GM06990 (cell line): ENCODE data around the gene GSDME.

Experiments
- DNase-seq: peaks from one replicate; pipeline ENCODE4 v3.0.0-alpha.2; 2011; ENCODE audit not compliant: insufficient read length; ENCODE audit errors: extremely low read depth
- H3K27me3 ChIP-seq: replicated peaks from 2 replicates; pipeline ENCODE4 v1.6.0; 2011; ENCODE audit warnings: low read length; ENCODE audit not compliant: control insufficient read depth, insufficient read depth
- H3K36me3 ChIP-seq: 2 replicates; pipeline ENCODE4 v1.5.1; 2011; ENCODE audit warnings: low read length; ENCODE audit not compliant: control insufficient read depth, insufficient read depth
- H3K4me3 ChIP-seq: replicated peaks from 2 replicates; pipeline ENCODE4 v1.5.1; 2011; ENCODE audit warnings: low read depth, mild to moderate bottlenecking, control low read depth, low read length
- CTCF ChIP-seq: IDR thresholded peaks from 2 replicates; pipeline ENCODE4 v1.5.1; 2011; ENCODE audit warnings: low read length, control low read depth, mild to moderate bottlenecking, inconsistent platforms; ENCODE audit not compliant: insufficient read depth, poor library complexity, severe bottlenecking

GSDME gene

GRCh38 chr7:24727154-24728120 lies 29.8 kb downstream of the GSDME start:
- DNase-seq, result no peak
- no peak overlapping the region for H3K4me3 ChIP-seq
- no peaks in the 10 kb centered on the region for H3K27me3 ChIP-seq
- TF ChIP-seq CTCF, result no peak
- H3K36me3 ChIP-seq, result peaks cover 4% of the 10 kb centered on the region; the same call in 1 of the 2 replicates

GRCh38 chr7:24725554-24726241 lies 31.6 kb downstream of the GSDME start:
- no peak for DNase-seq
- H3K4me3 ChIP-seq, result no peak overlapping the region
- TF ChIP-seq CTCF, result no peak

GRCh38 chr7:24724451-24725190 lies 32.6 kb downstream of the GSDME start:
- no peak for TF ChIP-seq CTCF
- no peak for DNase-seq
- no peaks in the 10 kb centered on the region for H3K27me3 ChIP-seq
- no peak overlapping the region for H3K4me3 ChIP-seq
- H3K36me3 ChIP-seq, result peaks cover 2% of the 10 kb centered on the region; the same call in 1 of the 2 replicates

More at GRCh38 chr7:24725554-24726241, 31.6 kb downstream of the GSDME start:
- no peaks in the 10 kb centered on the region for H3K27me3 ChIP-seq
- peaks cover 2% of the 10 kb centered on the region; the same call in 1 of the 2 replicates for H3K36me3 ChIP-seq

GRCh38 chr7:24723178-24723530 lies 34.1 kb downstream of the GSDME start:
- Histone ChIP-seq H3K36me3 (peaks cover 2% of the 10 kb centered on the region; the same call in 1 of the 2 replicates), H3K4me3 (no peak overlapping the region), H3K27me3 (no peaks in the 10 kb centered on the region)
- no peak for TF ChIP-seq CTCF
- no peak for DNase-seq

GRCh38 chr7:24722386-24723177 lies 34.7 kb downstream of the GSDME start:
- no peaks in the 10 kb centered on the region for H3K27me3 ChIP-seq
- no peak overlapping the region for H3K4me3 ChIP-seq
- DNase-seq, result no peak
- no peak for TF ChIP-seq CTCF
- peaks cover 2% of the 10 kb centered on the region; the same call in 1 of the 2 replicates for H3K36me3 ChIP-seq
